GM21390 (cell line): Measurements from ENCODE around the gene GPR108.

Experiments used
- ATAC-seq: cut with Tn5 transposase; IDR thresholded peaks from one replicate; pipeline ENCODE4 v1.9.1; 2021; ENCODE audit not compliant: unreplicated experiment

Gene GPR108

GRCh38 chr19:6708346-6708745 lies 29.0 kb downstream of the GPR108 start:
- no peak for ATAC-seq

GRCh38 chr19:6707658-6708018 lies 29.7 kb downstream of the GPR108 start:
- ATAC-seq, result no peak

- ATAC-seq, result no peak
Measured at GRCh38 chr19:6707011-6707657, 30.2 kb downstream of the GPR108 start.

GRCh38 chr19:6706633-6706958 lies 30.8 kb downstream of the GPR108 start:
- ATAC-seq, result no peak

GRCh38 chr19:6705931-6706632 lies 31.3 kb downstream of the GPR108 start:
- no peak for ATAC-seq

GRCh38 chr19:6700586-6701316 lies 36.6 kb downstream of the GPR108 start:
- ATAC-seq, result no peak

- ATAC-seq, result no peak
Measured at GRCh38 chr19:6699935-6700334, 37.4 kb downstream of the GPR108 start.

GRCh38 chr19:6697291-6697690 lies 40.1 kb downstream of the GPR108 start:
- ATAC-seq, result no peak

- ATAC-seq, result no peak
Measured at GRCh38 chr19:6696239-6696820, 41.0 kb downstream of the GPR108 start.

- no peak for ATAC-seq
Measured at GRCh38 chr19:6694147-6694815, 43.1 kb downstream of the GPR108 start.

- ATAC-seq, result no peak
Measured at GRCh38 chr19:6693681-6694080, 43.7 kb downstream of the GPR108 start.

GRCh38 chr19:6693056-6693471 lies 44.3 kb downstream of the GPR108 start:
- no peak for ATAC-seq

GRCh38 chr19:6692027-6692426 lies 45.4 kb downstream of the GPR108 start:
- ATAC-seq, result no peak

- ATAC-seq, result no peak
Measured at GRCh38 chr19:6691342-6691741, 46.0 kb downstream of the GPR108 start.

- ATAC-seq, result no peak
Measured at GRCh38 chr19:6690160-6690885, 47.1 kb downstream of the GPR108 start.

- ATAC-seq, result no peak
Measured at GRCh38 chr19:6687114-6687513, 50.3 kb downstream of the GPR108 start.

- no peak for ATAC-seq
Measured at GRCh38 chr19:6686628-6686975, 50.8 kb downstream of the GPR108 start.

- no peak for ATAC-seq
Measured at GRCh38 chr19:6685962-6686627, 51.3 kb downstream of the GPR108 start.

- ATAC-seq, result no peak
Measured at GRCh38 chr19:6685482-6685881, 51.9 kb downstream of the GPR108 start.

- no peak for ATAC-seq
Measured at GRCh38 chr19:6683971-6684370, 53.4 kb downstream of the GPR108 start.
